Gastrocnemius medialis (tissue), 4 donors: ENCODE data around the gene ADAMTS2. TPM values are rescaled to one million over a fixed set of nuclear protein-coding genes. Genes with fewer than 3 reads are reported as not detected.

ENCODE experiments used
- ATAC-seq, 2 donors: fragments of 150-250 bp; one replicate each; pipeline ENCODE4 v1.9.1; 2016
- DNase-seq, 2 donors: peaks; one replicate each; pipeline ENCODE4 v3.0.0-alpha.2; 2019
- H3K27ac ChIP-seq, 4 donors: fragments of 200-600 bp; sonication (generic); 1 replicate in 1 of 4; 2 replicates in 3 of 4; pipeline ENCODE4 v1.5.1; 2016 to 2018; ENCODE audit warnings: mild to moderate bottlenecking in 2 of 4, moderate library complexity in 1 of 4
- H3K27me3 ChIP-seq, 3 donors: fragments of 200-600 bp; sonication (generic) in 2 of 3; 1 replicate in 1 of 3; 2 replicates in 2 of 3; pipeline versions ENCODE4 v1.5.1 to v1.6.0; 2016 to 2019; ENCODE audit warnings: mild to moderate bottlenecking in 1 of 3, moderate library complexity in 1 of 3
- H3K36me3 ChIP-seq, 2 donors: fragments of 200-600 bp; sonication (generic) in 1 of 2; one replicate each; pipeline ENCODE4 v1.5.1; 2017 to 2018
- H3K4me1 ChIP-seq, 2 donors: fragments of 200-600 bp; sonication (generic) in 1 of 2; one replicate each; pipeline ENCODE4 v1.5.1; 2016 to 2017; ENCODE audit warnings: mild to moderate bottlenecking in 2 of 2
- H3K4me3 ChIP-seq, 4 donors: fragments of 200-600 bp; sonication (generic) in 3 of 4; 1 replicate in 1 of 4; 2 replicates in 3 of 4; pipeline ENCODE4 v1.5.1; 2016 to 2019; ENCODE audit warnings: mild to moderate bottlenecking in 2 of 4
- H3K9me3 ChIP-seq, 3 donors: fragments of 200-600 bp; sonication (generic) in 2 of 3; 1 replicate in 1 of 3; 2 replicates in 2 of 3; pipeline ENCODE4 v1.5.1; 2016 to 2019
- CTCF ChIP-seq, 5 experiments: fragments of 450-650 bp in 3 of 5; fragments of 200-600 bp in 2 of 5; sonication (generic) in 2 of 5; IDR thresholded peaks in 4 of 5; conservative IDR thresholded peaks in 1 of 5; 1 replicate in 4 of 5; 2 replicates in 1 of 5; pipeline ENCODE4 v1.5.1; 2016 to 2019; ENCODE audit warnings: antibody characterized with exemption in 5 of 5, mild to moderate bottlenecking in 3 of 5, moderate library complexity in 3 of 5
- POLR2A ChIP-seq, 2 donors: fragments of 450-650 bp; IDR thresholded peaks; one replicate each; pipeline ENCODE4 v1.6.1; 2017; ENCODE audit warnings: antibody characterized with exemption in 2 of 2, mild to moderate bottlenecking in 2 of 2, moderate library complexity in 2 of 2
- in situ Hi-C, 4 donors: fragments of 200-750 bp; cut with MboI; loops; one replicate each; pipeline versions ENCODE4 v1.15.0 to v1.8.0; 2017; ENCODE audit warnings: low sequenced_read_pairs in 4 of 4
- intact Hi-C: fragments of 100-400 bp; cut with DNase I; formaldehyde crosslinking; loops from one replicate; pipeline ENCODE4 v1.15.1; 2023; ENCODE audit warnings: low total_unique reads
- total RNA-seq, 4 donors: library from RNA; depleted of rRNA; stranded (reverse); fragments of >200 nt; gene quantifications; one replicate each; pipeline versions ENCODE4 v1.1.0 to v1.2.3, GENCODE V29; 2016

Gene ADAMTS2
- total RNA-seq = 1 to 10 TPM in 3 of 4 donors, under 1 TPM in 1; 0.78 to 3.8 (median 2.0) TPM

GRCh38 chr5:179345433-179346321 lies at the start of gene ADAMTS2:
TSS of gene ADAMTS2 (minus strand) at chr5:179345461. CDS start at chr5:179345328, 133 bp downstream.
- in situ Hi-C loops = no loop called here
- no peaks in the 10 kb centered on the region for H3K36me3 ChIP-seq
- DNase-seq (peak in 1 of 2 donors; percentile 34), ATAC-seq (peak; percentile 47 to 60)
- no peaks in the 10 kb centered on the region for H3K9me3 ChIP-seq
- peak within 1 kb of the TSS in 3 of 4 donors; percentile 46 to 52 (median 47) for H3K27ac ChIP-seq
- peak within 1 kb of the TSS; percentile 52 to 61 (median 56) for H3K4me3 ChIP-seq
- intact Hi-C loops = loop anchor here (2.0 to 5.0 kb wide), 3 partner anchors 81 to 179 kb away; no protein-coding TSS in a partner anchor
- TF ChIP-seq POLR2A (IDR thresholded peaks at IDR 0.05) (no peak), CTCF (IDR thresholded peaks at IDR 0.05 in 4 of 5, conservative IDR thresholded peaks at IDR 0.05 in 1 of 5) (no peak)
- peaks cover 7 to 12% of the 10 kb centered on the region in 2 donors for H3K4me1 ChIP-seq
- peaks cover 21 to 30% (median 22%) of the 10 kb centered on the region in 3 donors for H3K27me3 ChIP-seq

GRCh38 chr5:179393078-179393477 lies 47.8 kb upstream of the ADAMTS2 start:
- Histone ChIP-seq H3K4me1 (no peaks in the 10 kb centered on the region), H3K27ac (no peak overlapping the region), H3K27me3 (no peaks in the 10 kb centered on the region), H3K4me3 (no peak overlapping the region), H3K9me3 (peaks cover 0 to 4% (median 0%) of the 10 kb centered on the region in 3 donors), H3K36me3 (no peaks in the 10 kb centered on the region)
- TF ChIP-seq CTCF (IDR thresholded peaks at IDR 0.05 in 4 of 5, conservative IDR thresholded peaks at IDR 0.05 in 1 of 5) (no peak), POLR2A (IDR thresholded peaks at IDR 0.05) (no peak)
- no peak for ATAC-seq
- intact Hi-C loops (no loop called here), in situ Hi-C loops (no loop called here)
- DNase-seq = no peak

- in situ Hi-C loops (no loop called here), intact Hi-C loops (no loop called here)
- Histone ChIP-seq H3K36me3 (no peaks in the 10 kb centered on the region), H3K4me3 (no peak overlapping the region), H3K4me1 (no peaks in the 10 kb centered on the region), H3K27me3 (no peaks in the 10 kb centered on the region), H3K27ac (no peak overlapping the region), H3K9me3 (peaks cover 0 to 4% (median 0%) of the 10 kb centered on the region in 3 donors)
- DNase-seq (no peak), ATAC-seq (no peak)
- TF ChIP-seq CTCF (IDR thresholded peaks at IDR 0.05 in 4 of 5, conservative IDR thresholded peaks at IDR 0.05 in 1 of 5) = no peak
- no peak for TF ChIP-seq POLR2A (IDR thresholded peaks at IDR 0.05)
These were observed 42.2 kb upstream of the ADAMTS2 start for GRCh38 chr5:179387151-179388110.

GRCh38 chr5:179385914-179386313 lies 40.7 kb upstream of the ADAMTS2 start:
- Histone ChIP-seq H3K36me3 (no peaks in the 10 kb centered on the region), H3K9me3 (no peaks in the 10 kb centered on the region), H3K4me1 (no peaks in the 10 kb centered on the region), H3K4me3 (no peak overlapping the region), H3K27me3 (no peaks in the 10 kb centered on the region), H3K27ac (no peak overlapping the region)
- in situ Hi-C loops (no loop called here), intact Hi-C loops (no loop called here)
- no peak for DNase-seq
- ATAC-seq = no peak
- TF ChIP-seq CTCF (IDR thresholded peaks at IDR 0.05 in 4 of 5, conservative IDR thresholded peaks at IDR 0.05 in 1 of 5) (no peak), POLR2A (IDR thresholded peaks at IDR 0.05) (no peak)
